ENCODE data around the gene PRDM16. TPM values are rescaled to one million over a fixed set of nuclear protein-coding genes. Genes with fewer than 3 reads are reported as not detected.

The PRDM16 gene
- total and polyA plus RNA-seq, 2 experiments from 2014 or later = 41.8 to 55.8 TPM

DNA sequence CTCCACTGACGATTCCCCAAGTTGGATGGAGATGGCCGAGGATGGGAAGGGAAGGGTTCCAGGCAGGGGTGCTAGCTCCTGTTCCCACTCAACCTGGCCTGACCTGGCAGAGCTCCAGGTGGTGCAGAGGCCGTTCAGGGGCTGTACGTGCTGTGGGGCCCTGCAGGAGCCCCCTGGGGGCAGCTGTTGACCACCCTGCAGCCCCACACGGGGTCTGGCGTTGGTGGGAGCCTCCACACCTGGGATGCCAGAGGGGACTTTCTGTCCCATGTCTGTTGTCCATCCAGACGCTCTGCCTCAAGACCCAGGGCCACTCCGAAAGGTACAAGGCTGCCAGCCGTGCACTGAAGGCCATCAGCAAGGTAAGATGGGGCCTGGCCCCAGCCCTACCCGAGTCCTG is 405.4 kb downstream of the PRDM16 start:
- Histone ChIP-seq H3K27ac (no peak overlapping the region), H3K4me3 (no peak overlapping the region), H3K27me3 (no peaks in the 10 kb centered on the region), H3K4me1 (ENCODE audit: low read depth) (peaks cover 7% of the 10 kb centered on the region), H3K36me3 (no peaks in the 10 kb centered on the region), H3K9me3 (ENCODE audit: low read depth) (no peaks in the 10 kb centered on the region)
- TF ChIP-seq, protein P1, sequence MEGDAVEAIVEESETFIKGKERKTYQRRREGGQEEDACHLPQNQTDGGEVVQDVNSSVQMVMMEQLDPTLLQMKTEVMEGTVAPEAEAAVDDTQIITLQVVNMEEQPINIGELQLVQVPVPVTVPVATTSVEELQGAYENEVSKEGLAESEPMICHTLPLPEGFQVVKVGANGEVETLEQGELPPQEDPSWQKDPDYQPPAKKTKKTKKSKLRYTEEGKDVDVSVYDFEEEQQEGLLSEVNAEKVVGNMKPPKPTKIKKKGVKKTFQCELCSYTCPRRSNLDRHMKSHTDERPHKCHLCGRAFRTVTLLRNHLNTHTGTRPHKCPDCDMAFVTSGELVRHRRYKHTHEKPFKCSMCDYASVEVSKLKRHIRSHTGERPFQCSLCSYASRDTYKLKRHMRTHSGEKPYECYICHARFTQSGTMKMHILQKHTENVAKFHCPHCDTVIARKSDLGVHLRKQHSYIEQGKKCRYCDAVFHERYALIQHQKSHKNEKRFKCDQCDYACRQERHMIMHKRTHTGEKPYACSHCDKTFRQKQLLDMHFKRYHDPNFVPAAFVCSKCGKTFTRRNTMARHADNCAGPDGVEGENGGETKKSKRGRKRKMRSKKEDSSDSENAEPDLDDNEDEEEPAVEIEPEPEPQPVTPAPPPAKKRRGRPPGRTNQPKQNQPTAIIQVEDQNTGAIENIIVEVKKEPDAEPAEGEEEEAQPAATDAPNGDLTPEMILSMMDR (IDR thresholded peaks at IDR 0.05; ENCODE audit: low read depth, low read length) = no peak
- DNase-seq (ENCODE audit: low read depth in 1 of 2, low spot score in 1 of 2) = no peak

DNA sequence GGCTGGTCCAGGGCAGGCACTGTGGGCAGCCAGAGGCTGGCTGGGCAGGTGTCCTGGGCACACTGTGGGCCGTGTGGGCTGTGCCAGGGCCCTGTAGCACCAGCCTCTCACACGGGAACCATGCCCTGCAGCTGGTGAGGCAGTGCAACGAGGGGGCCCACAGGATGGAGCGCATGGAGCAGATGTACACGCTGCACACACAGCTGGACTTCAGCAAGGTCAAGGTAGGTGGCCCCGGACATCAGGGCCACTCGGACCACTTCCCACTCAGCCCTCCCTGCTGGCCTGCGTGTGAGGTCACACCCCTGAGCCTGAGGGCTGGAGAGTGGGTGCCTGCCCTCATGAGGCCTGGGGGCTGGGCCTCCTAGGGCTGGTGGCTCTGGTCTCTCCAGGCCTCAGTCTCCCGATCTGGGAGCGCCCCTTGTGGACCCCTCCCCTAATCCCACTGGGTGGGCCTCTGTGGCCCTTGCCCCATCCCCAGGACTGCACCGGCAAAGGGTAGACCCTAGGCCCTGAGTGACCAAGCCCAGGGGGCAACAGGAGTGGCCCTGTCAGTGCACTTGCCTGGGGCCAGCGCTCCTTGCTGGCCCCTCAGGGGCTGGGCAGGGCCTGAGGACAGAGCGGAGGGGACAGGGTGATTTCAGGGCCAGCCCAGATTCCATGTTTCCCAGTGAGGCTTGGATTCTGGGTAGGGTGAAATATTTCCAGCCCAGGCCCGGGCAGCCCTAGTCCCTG is 407.0 kb downstream of the PRDM16 start:
- peaks cover 7% of the 10 kb centered on the region for H3K4me1 ChIP-seq (ENCODE audit: low read depth)
- TF ChIP-seq, protein P1 (IDR thresholded peaks at IDR 0.05; ENCODE audit: low read depth, low read length) = no peak
- no peak overlapping the region for H3K27ac ChIP-seq
- H3K27me3 ChIP-seq = no peaks in the 10 kb centered on the region
- no peak for DNase-seq (ENCODE audit: low read depth in 1 of 2, low spot score in 1 of 2)
- H3K9me3 ChIP-seq (ENCODE audit: low read depth) = no peaks in the 10 kb centered on the region
- no peak overlapping the region for H3K4me3 ChIP-seq
- H3K36me3 ChIP-seq = no peaks in the 10 kb centered on the region

DNA sequence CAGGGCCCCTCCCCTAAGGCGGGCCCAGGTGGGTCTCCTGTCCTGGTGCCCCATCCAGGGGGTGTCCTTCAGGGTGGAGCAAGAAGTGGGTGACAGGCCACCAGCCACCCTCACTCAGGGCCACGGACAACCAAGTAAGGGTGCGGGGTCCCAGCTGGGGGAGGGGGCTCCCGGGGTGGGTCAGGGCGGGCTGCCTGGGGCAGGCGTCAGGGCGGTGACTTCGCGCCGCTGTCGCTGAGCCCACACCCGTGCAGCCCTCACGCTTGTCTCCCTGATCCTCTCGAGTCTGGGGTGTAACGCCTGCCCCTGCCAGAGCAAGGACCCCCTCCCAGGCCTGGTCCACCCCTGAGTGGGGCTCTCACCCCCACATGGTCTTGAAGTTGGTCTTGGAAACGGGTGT is 407.7 kb downstream of the PRDM16 start:
- Histone ChIP-seq H3K27ac (no peak overlapping the region), H3K9me3 (ENCODE audit: low read depth) (no peaks in the 10 kb centered on the region), H3K4me3 (no peak overlapping the region), H3K36me3 (no peaks in the 10 kb centered on the region), H3K4me1 (ENCODE audit: low read depth) (peaks cover under 1% of the 10 kb centered on the region), H3K27me3 (no peaks in the 10 kb centered on the region)
- TF ChIP-seq, protein P1 (IDR thresholded peaks at IDR 0.05; ENCODE audit: low read depth, low read length) = no peak
- DNase-seq (ENCODE audit: low read depth in 1 of 2, low spot score in 1 of 2) = no peak

DNA sequence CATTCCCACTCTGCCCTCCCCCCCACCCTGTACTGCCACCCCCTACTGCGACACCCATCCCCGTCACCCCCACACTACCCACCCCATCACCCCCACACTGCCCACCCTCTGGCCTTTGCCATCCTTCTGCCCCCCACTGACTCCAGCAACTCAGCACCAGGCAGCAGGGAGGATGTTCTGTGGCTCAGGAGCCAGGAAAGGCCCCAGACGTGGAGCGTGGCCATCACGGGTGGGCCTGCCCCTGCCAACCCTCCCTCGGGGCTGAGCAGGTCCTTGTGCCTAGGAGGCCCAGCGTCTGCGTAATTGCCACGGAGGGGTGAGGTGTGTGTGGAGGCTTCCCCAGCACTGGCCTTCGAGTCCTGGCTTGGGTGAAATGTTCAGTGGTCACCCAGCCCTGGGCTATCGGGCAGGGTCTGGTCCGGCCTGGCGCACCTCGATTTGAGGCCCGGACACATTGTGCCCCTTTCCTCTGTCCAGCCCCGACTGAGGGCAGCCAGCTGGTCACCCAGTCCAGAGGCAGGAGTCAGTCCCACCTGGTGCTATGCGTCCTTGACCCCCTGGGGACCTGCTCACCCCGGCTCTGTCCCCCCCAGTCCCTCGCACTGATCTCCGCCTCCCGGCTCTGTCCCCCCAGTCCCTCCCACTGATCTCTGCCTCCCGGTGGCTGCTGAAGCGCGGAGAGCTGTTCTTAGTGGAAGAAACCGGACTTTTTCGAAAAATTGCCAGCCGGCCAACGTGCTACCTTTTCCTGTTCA is 408.4 kb downstream of the PRDM16 start:
- no peaks in the 10 kb centered on the region for H3K36me3 ChIP-seq
- H3K4me3 ChIP-seq = no peak overlapping the region
- no peak for DNase-seq (ENCODE audit: low read depth in 1 of 2, low spot score in 1 of 2)
- H3K4me1 ChIP-seq (ENCODE audit: low read depth) = no peaks in the 10 kb centered on the region
- H3K27me3 ChIP-seq = no peaks in the 10 kb centered on the region
- TF ChIP-seq, protein P1 (IDR thresholded peaks at IDR 0.05; ENCODE audit: low read depth, low read length) = no peak
- H3K9me3 ChIP-seq (ENCODE audit: low read depth) = no peaks in the 10 kb centered on the region
- H3K27ac ChIP-seq = no peak overlapping the region

DNA sequence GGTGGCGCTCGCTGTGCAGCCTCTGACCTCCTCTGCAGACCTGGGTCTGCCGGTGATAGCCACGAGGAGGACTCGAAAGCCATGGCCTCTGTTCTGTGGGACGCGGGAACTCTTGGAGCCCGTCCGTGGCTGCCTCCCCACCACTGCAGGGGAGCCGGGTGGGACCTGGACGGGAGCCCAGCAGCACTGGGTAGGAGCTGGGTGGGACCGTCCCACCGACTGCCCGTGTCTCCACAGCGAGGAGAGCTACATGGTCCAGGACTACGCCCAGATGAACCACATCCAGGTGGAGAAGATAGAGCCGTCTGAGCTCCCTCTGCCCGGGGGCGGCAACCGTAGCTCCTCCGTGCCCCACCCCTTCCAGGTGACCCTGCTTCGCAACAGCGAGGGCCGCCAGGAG is 409.2 kb downstream of the PRDM16 start:
- H3K27me3 ChIP-seq = no peaks in the 10 kb centered on the region
- no peaks in the 10 kb centered on the region for H3K36me3 ChIP-seq
- no peak overlapping the region for H3K4me3 ChIP-seq
- no peak overlapping the region for H3K27ac ChIP-seq
- H3K9me3 ChIP-seq (ENCODE audit: low read depth) = no peaks in the 10 kb centered on the region
- TF ChIP-seq, protein P1 (IDR thresholded peaks at IDR 0.05; ENCODE audit: low read depth, low read length) = no peak
- H3K4me1 ChIP-seq (ENCODE audit: low read depth) = no peaks in the 10 kb centered on the region
- DNase-seq (ENCODE audit: low read depth in 1 of 2, low spot score in 1 of 2) = no peak

All from cardiac muscle cell (in vitro differentiated cells and primary cell).